Thoracic aorta (tissue), 2 donors: ENCODE data around the gene D2HGDH. TPM values are rescaled to one million over a fixed set of nuclear protein-coding genes. Genes with fewer than 3 reads are reported as not detected.
"Not testable (repeated sequence)": the region's sequence is repeated elsewhere in the genome, so short reads cannot be mapped to it uniquely, and the experiment has no call there.

Experiments
- ATAC-seq: fragments of 150-250 bp; one replicate; pipeline ENCODE4 v1.8.0; 2017; ENCODE audit warnings: low read depth; ENCODE audit not compliant: insufficient number of reproducible peaks, low FRiP score
- DNase-seq: peaks from one replicate; pipeline ENCODE4 v3.0.0-alpha.2; 2020; ENCODE audit warnings: low spot score
- H3K27ac ChIP-seq, 2 donors: fragments of 200-600 bp; sonication (generic); 1 replicate in 1 of 2; 2 replicates in 1 of 2; pipeline ENCODE4 v1.5.1; 2016; ENCODE audit warnings: mild to moderate bottlenecking in 2 of 2, moderate library complexity in 2 of 2
- H3K27me3 ChIP-seq: fragments of 200-600 bp; sonication (generic); replicated peaks from 2 replicates; pipeline ENCODE4 v1.6.0; 2016; ENCODE audit warnings: mild to moderate bottlenecking; ENCODE audit not compliant: insufficient read depth
- H3K36me3 ChIP-seq: fragments of 200-600 bp; sonication (generic); one replicate; pipeline ENCODE4 v1.5.1; 2016
- H3K4me1 ChIP-seq, 2 donors: fragments of 200-600 bp; sonication (generic); 1 replicate in 1 of 2; 2 replicates in 1 of 2; pipeline versions ENCODE4 v1.5.1 to v1.6.0; 2016; ENCODE audit warnings: low read depth in 2 of 2, mild to moderate bottlenecking in 1 of 2; ENCODE audit not compliant: control insufficient read depth in 1 of 2
- H3K4me3 ChIP-seq: fragments of 200-600 bp; sonication (generic); 2 replicates; pipeline ENCODE4 v1.5.1; 2016; ENCODE audit warnings: mild to moderate bottlenecking
- H3K9me3 ChIP-seq: fragments of 200-600 bp; sonication (generic); 2 replicates; pipeline ENCODE4 v1.5.1; 2016
- CTCF ChIP-seq: fragments of 200-600 bp; sonication (generic); IDR thresholded peaks from one replicate; pipeline ENCODE4 v1.5.1; 2019; ENCODE audit warnings: antibody characterized with exemption
- total RNA-seq, 2 donors: library from RNA; depleted of rRNA; stranded (reverse); fragments of >200 nt; gene quantifications; one replicate each; pipeline versions ENCODE4 v1.1.0 to v1.2.3, GENCODE V29; 2016

Gene D2HGDH
- total RNA-seq, 2 donors from 2014 or later, result 11.1 to 38.0 TPM

- Histone ChIP-seq H3K27me3 (no peaks in the 10 kb centered on the region), H3K36me3 (peaks cover 33% of the 10 kb centered on the region), H3K4me1 (peaks cover 0 to 6% of the 10 kb centered on the region in 2 donors), H3K27ac (no peak overlapping the region), H3K9me3 (no peaks in the 10 kb centered on the region), H3K4me3 (no peak overlapping the region)
- TF ChIP-seq CTCF, result no peak
- ATAC-seq, result no peak
- DNase-seq, result no peak
Measured at GRCh38 chr2:241755166-241755565, 20.7 kb downstream of the D2HGDH start.

- Histone ChIP-seq H3K4me1 (peaks cover 0 to 1% of the 10 kb centered on the region in 2 donors), H3K27ac (no peak overlapping the region), H3K9me3 (no peaks in the 10 kb centered on the region), H3K27me3 (no peaks in the 10 kb centered on the region), H3K4me3 (no peak overlapping the region), H3K36me3 (peaks cover 39% of the 10 kb centered on the region)
- ATAC-seq, result no peak
- no peak for TF ChIP-seq CTCF
- DNase-seq, result no peak
Measured at GRCh38 chr2:241755777-241756176, 21.3 kb downstream of the D2HGDH start.

GRCh38 chr2:241759067-241759807, 24.8 kb downstream of the D2HGDH start:
- TF ChIP-seq CTCF, result no peak

GRCh38 chr2:241759893-241760292, 25.5 kb downstream of the D2HGDH start:
- DNase-seq, H3K27ac ChIP-seq, H3K4me1 ChIP-seq, H3K4me3 ChIP-seq, H3K27me3 ChIP-seq, ATAC-seq, H3K9me3 ChIP-seq: not testable (repeated sequence)
- H3K36me3 ChIP-seq, result peaks cover 28% of the 10 kb centered on the region

More at GRCh38 chr2:241759067-241759807, 24.8 kb downstream of the D2HGDH start:
- ATAC-seq, result no peak
- Histone ChIP-seq H3K27me3 (no peaks in the 10 kb centered on the region), H3K27ac (no peak overlapping the region), H3K9me3 (no peaks in the 10 kb centered on the region), H3K36me3 (peaks cover 32% of the 10 kb centered on the region), H3K4me3 (no peak overlapping the region), H3K4me1 (no peaks in the 10 kb centered on the region)
- no peak for DNase-seq

- no peak overlapping the region for H3K27ac ChIP-seq
- ATAC-seq (no peak), DNase-seq (no peak)
- no peaks in the 10 kb centered on the region for H3K4me1 ChIP-seq
- no peak overlapping the region for H3K4me3 ChIP-seq
- no peaks in the 10 kb centered on the region for H3K27me3 ChIP-seq
- H3K9me3 ChIP-seq, result no peaks in the 10 kb centered on the region
- TF ChIP-seq CTCF, result no peak
- H3K36me3 ChIP-seq, result peaks cover 28% of the 10 kb centered on the region
Measured at GRCh38 chr2:241760301-241760771, 25.9 kb downstream of the D2HGDH start.
